H9 (cell line): Measurements from ENCODE around the gene CRACR2B. TPM values are rescaled to one million over a fixed set of nuclear protein-coding genes. Genes with fewer than 3 reads are reported as not detected.

Source experiments
- DNase-seq: peaks from one replicate; pipeline ENCODE4 v3.0.0-alpha.2; 2017
- H2AFZ ChIP-seq: one replicate; pipeline ENCODE4 v1.6.1; 2013; ENCODE audit warnings: mild to moderate bottlenecking, low read length, control low read depth, moderate library complexity
- H2AK5ac ChIP-seq: 2 replicates; pipeline ENCODE4 v1.6.1; 2013; ENCODE audit warnings: low read length, control low read depth, mixed read lengths; ENCODE audit not compliant: insufficient read length
- H2BK120ac ChIP-seq: one replicate; pipeline ENCODE4 v1.6.1; 2013; ENCODE audit warnings: low read depth, mild to moderate bottlenecking, low read length, control low read depth, inconsistent platforms; ENCODE audit not compliant: poor library complexity, severe bottlenecking
- H2BK12ac ChIP-seq: 2 replicates; pipeline ENCODE4 v1.6.1; 2013; ENCODE audit warnings: low read length, control low read depth, mixed read lengths, low read depth; ENCODE audit not compliant: insufficient read length
- H2BK15ac ChIP-seq: 2 replicates; pipeline ENCODE4 v1.6.1; 2013; ENCODE audit warnings: low read depth, low read length, control low read depth
- H2BK20ac ChIP-seq: one replicate; pipeline ENCODE4 v1.6.1; 2013; ENCODE audit warnings: low read depth, mild to moderate bottlenecking, low read length, control low read depth, inconsistent platforms; ENCODE audit not compliant: poor library complexity, severe bottlenecking
- H2BK5ac ChIP-seq: 2 replicates; pipeline ENCODE4 v1.6.1; 2013; ENCODE audit warnings: low read length, control low read depth, mixed read lengths; ENCODE audit not compliant: insufficient read length
- H3K14ac ChIP-seq: 2 replicates; pipeline ENCODE4 v1.6.1; 2013; ENCODE audit warnings: low read length, control low read depth; ENCODE audit not compliant: insufficient read depth
- H3K18ac ChIP-seq: 2 replicates; pipeline ENCODE4 v1.6.1; 2013; ENCODE audit warnings: low read depth, mild to moderate bottlenecking, mixed read lengths, low read length, control low read depth; ENCODE audit not compliant: insufficient read length
- H3K23ac ChIP-seq: 2 replicates; pipeline ENCODE4 v1.6.1; 2013; ENCODE audit warnings: low read length, control low read depth, mixed read lengths, low read depth; ENCODE audit not compliant: insufficient read length
- H3K23me2 ChIP-seq: 2 replicates; pipeline ENCODE4 v1.6.1; 2013; ENCODE audit warnings: low read depth, mild to moderate bottlenecking, mixed read lengths, low read length, control low read depth; ENCODE audit not compliant: insufficient read length, poor library complexity, severe bottlenecking
- H3K27ac ChIP-seq: 2 replicates; pipeline ENCODE4 v1.5.1; 2013; ENCODE audit warnings: low read length, control low read depth, mixed read lengths, low read depth; ENCODE audit not compliant: insufficient read length
- H3K27me3 ChIP-seq: 2 replicates; pipeline ENCODE4 v1.6.1; 2013; ENCODE audit warnings: low read length, control low read depth, inconsistent platforms; ENCODE audit not compliant: insufficient read depth
- H3K4ac ChIP-seq: 2 replicates; pipeline ENCODE4 v1.6.1; 2013; ENCODE audit warnings: low read depth, mild to moderate bottlenecking, control low read depth, inconsistent platforms, low read length, moderate library complexity
- H3K4me1 ChIP-seq: 2 replicates; pipeline ENCODE4 v1.6.1; 2013; ENCODE audit warnings: low read length, control low read depth, inconsistent platforms; ENCODE audit not compliant: insufficient read depth
- H3K4me2 ChIP-seq: 2 replicates; pipeline ENCODE4 v1.6.1; 2013; ENCODE audit warnings: low read length, control low read depth, mixed read lengths; ENCODE audit not compliant: insufficient read length, insufficient read depth
- H3K56ac ChIP-seq: 2 replicates; pipeline ENCODE4 v1.6.1; 2013; ENCODE audit warnings: low read depth, mild to moderate bottlenecking, mixed read lengths, low read length, control low read depth; ENCODE audit not compliant: insufficient read length
- H3K79me1 ChIP-seq: 2 replicates; pipeline ENCODE4 v1.6.1; 2013; ENCODE audit warnings: low read depth, mild to moderate bottlenecking, moderate library complexity, low read length, control low read depth, inconsistent platforms; ENCODE audit not compliant: insufficient read depth, poor library complexity, severe bottlenecking
- H3K79me2 ChIP-seq: 2 replicates; pipeline ENCODE4 v1.6.1; 2013; ENCODE audit warnings: low read length, control low read depth, inconsistent platforms; ENCODE audit not compliant: insufficient read depth
- H3K9ac ChIP-seq: 2 replicates; pipeline ENCODE4 v1.6.1; 2013; ENCODE audit warnings: low read length, control low read depth, mixed read lengths; ENCODE audit not compliant: insufficient read length; ENCODE audit errors: extremely low read depth
- H3K9me3 ChIP-seq: one replicate; pipeline ENCODE4 v1.6.1; 2013; ENCODE audit warnings: low read depth, low read length, inconsistent platforms; ENCODE audit not compliant: control insufficient read depth
- H3T11ph ChIP-seq: one replicate; pipeline ENCODE4 v1.6.1; 2013; ENCODE audit warnings: mild to moderate bottlenecking, low read length, control low read depth, inconsistent platforms
- H4K20me1 ChIP-seq: one replicate; pipeline ENCODE4 v1.6.1; 2013; ENCODE audit not compliant: control insufficient read depth, insufficient read length, insufficient read depth
- H4K5ac ChIP-seq: 2 replicates; pipeline ENCODE4 v1.6.1; 2013; ENCODE audit warnings: low read depth, mild to moderate bottlenecking, mixed read lengths, low read length, control low read depth; ENCODE audit not compliant: insufficient read length
- H4K8ac ChIP-seq: replicated peaks from 2 replicates; pipeline ENCODE4 v1.6.1; 2013; ENCODE audit warnings: low read length, control low read depth, mixed read lengths, low read depth; ENCODE audit not compliant: insufficient read length
- H4K91ac ChIP-seq: 2 replicates; pipeline ENCODE4 v1.6.1; 2013; ENCODE audit warnings: low read depth, mild to moderate bottlenecking, moderate library complexity, mixed read lengths, low read length, control low read depth; ENCODE audit not compliant: insufficient read length
- H3K27ac Mint-ChIP-seq, 3 experiments: 2 replicates in 2 of 3; 3 replicates in 1 of 3; pipeline ENCODE4 v1.8.0; 2020 to 2021; ENCODE audit warnings: mixed read lengths in 3 of 3, mild to moderate bottlenecking in 1 of 3, moderate library complexity in 1 of 3
- H3K27me3 Mint-ChIP-seq: 2 replicates; pipeline ENCODE4 v1.8.0; 2021; ENCODE audit warnings: low read depth, mild to moderate bottlenecking, moderate library complexity, mixed read lengths
- H3K36me3 Mint-ChIP-seq, 3 experiments: 2 replicates in 2 of 3; 3 replicates in 1 of 3; pipeline ENCODE4 v1.8.0; 2020 to 2021; ENCODE audit warnings: low read depth in 3 of 3, mixed read lengths in 3 of 3; ENCODE audit not compliant: insufficient read depth in 1 of 3
- H3K4me1 Mint-ChIP-seq, 2 experiments: 2 replicates each; pipeline ENCODE4 v1.8.0; 2020; ENCODE audit warnings: mixed read lengths in 2 of 2
- H3K4me3 Mint-ChIP-seq, 2 experiments: 2 replicates in 1 of 2; 3 replicates in 1 of 2; pipeline ENCODE4 v1.8.0; 2020 to 2021; ENCODE audit warnings: mild to moderate bottlenecking in 2 of 2, mixed read lengths in 2 of 2, moderate library complexity in 1 of 2
- H3K9me3 Mint-ChIP-seq, 2 experiments: 2 replicates in 1 of 2; 3 replicates in 1 of 2; pipeline ENCODE4 v1.8.0; 2020; ENCODE audit warnings: mild to moderate bottlenecking in 2 of 2, mixed read lengths in 2 of 2, moderate library complexity in 1 of 2
- WGBS: extraction: QIAGEN DNeasy Blood & Tissue Kit; methylation state at CpG from one replicate; pipeline ENCODE4 v1.1.7; 2013; ENCODE audit warnings: missing lambda C conversion rate, low lambda C conversion rate, mixed read lengths; ENCODE audit not compliant: insufficient read length; ENCODE audit errors: extremely low coverage; 5-methylcytosine and 5-hydroxymethylcytosine counted together
- total RNA-seq: library from RNA; stranded (reverse); gene quantifications from 2 replicates; pipeline ENCODE4 v1.2.1, GENCODE V29; 2021
- TF ChIP-seq, protein P1 (sequence below): fragments of 200-600 bp; sonication (generic); conservative IDR thresholded peaks from 3 replicates; pipeline ENCODE4 v1.8.0; 2021; ENCODE audit warnings: antibody characterized with exemption, mild to moderate bottlenecking

The CRACR2B gene
- total RNA-seq, 1 experiment from 2014 or later: 29.0 TPM

DNA sequence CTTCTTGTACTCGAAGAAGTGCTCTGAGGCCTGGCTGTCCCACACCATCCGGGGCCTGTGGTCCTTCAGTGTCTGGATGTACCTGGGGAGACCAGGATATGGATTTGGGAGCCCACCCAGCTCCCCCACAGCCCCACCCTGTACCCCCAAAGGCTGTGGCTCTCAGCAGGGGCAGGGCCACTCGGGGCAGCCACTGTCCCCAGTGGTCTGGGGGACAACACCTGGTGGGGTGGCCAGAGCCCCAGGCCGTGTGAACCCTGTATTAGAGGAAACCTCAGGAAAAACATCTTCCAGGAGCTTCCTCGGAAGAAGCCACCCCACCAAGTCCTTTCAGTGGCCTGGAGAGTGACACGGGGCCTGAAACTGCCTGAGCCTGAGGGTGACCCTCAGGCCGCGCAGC, 42.7 kb downstream of the CRACR2B start:
- no peak overlapping the region for H2AK5ac ChIP-seq
- H3K9me3 ChIP-seq: no peaks in the 10 kb centered on the region
- no peaks in the 10 kb centered on the region for H3K23me2 ChIP-seq
- H2BK15ac ChIP-seq: no peak overlapping the region
- no peaks in the 10 kb centered on the region for H3K27me3 ChIP-seq
- H3T11ph ChIP-seq: no peak overlapping the region
- no peak overlapping the region for H2BK12ac ChIP-seq
- H4K5ac ChIP-seq: no peak overlapping the region
- Mint-ChIP-seq H3K4me3 (no peak overlapping the region), H3K27ac (0 out of 7 replicates have a peak overlapping the region, but pooled peaks of 1 of the 3 experiments have one; percentile 68), H3K9me3 (no peaks in the 10 kb centered on the region), H3K4me1 (peaks cover 4 to 7% of the 10 kb centered on the region in 2 experiments), H3K36me3 (peaks cover 10 to 38% (median 33%) of the 10 kb centered on the region in 3 experiments), H3K27me3 (peaks cover 3% of the 10 kb centered on the region; the same call in 1 of the 2 replicates)
- no peak overlapping the region for H3K4me2 ChIP-seq
- no peak overlapping the region for H2BK5ac ChIP-seq
- no CpG with 5 or more reads among the region's 8 CpGs for WGBS
- DNase-seq: no peak
- no peak overlapping the region for H3K9ac ChIP-seq
- no peak overlapping the region for H2BK20ac ChIP-seq
- H3K4ac ChIP-seq: no peak overlapping the region
- no peak overlapping the region for H2BK120ac ChIP-seq
- H2AFZ ChIP-seq: no peak overlapping the region
- no peak overlapping the region for H3K18ac ChIP-seq
- no peaks in the 10 kb centered on the region for H4K20me1 ChIP-seq
- H3K27ac ChIP-seq: no peak overlapping the region
- no peak overlapping the region for H4K91ac ChIP-seq
- H3K23ac ChIP-seq: no peak overlapping the region
- no peak overlapping the region for H3K56ac ChIP-seq
- H3K79me1 ChIP-seq: no peaks in the 10 kb centered on the region
- H3K4me1 ChIP-seq: no peaks in the 10 kb centered on the region
- no peak overlapping the region for H4K8ac ChIP-seq
- H3K79me2 ChIP-seq: no peaks in the 10 kb centered on the region
- TF ChIP-seq, protein P1, sequence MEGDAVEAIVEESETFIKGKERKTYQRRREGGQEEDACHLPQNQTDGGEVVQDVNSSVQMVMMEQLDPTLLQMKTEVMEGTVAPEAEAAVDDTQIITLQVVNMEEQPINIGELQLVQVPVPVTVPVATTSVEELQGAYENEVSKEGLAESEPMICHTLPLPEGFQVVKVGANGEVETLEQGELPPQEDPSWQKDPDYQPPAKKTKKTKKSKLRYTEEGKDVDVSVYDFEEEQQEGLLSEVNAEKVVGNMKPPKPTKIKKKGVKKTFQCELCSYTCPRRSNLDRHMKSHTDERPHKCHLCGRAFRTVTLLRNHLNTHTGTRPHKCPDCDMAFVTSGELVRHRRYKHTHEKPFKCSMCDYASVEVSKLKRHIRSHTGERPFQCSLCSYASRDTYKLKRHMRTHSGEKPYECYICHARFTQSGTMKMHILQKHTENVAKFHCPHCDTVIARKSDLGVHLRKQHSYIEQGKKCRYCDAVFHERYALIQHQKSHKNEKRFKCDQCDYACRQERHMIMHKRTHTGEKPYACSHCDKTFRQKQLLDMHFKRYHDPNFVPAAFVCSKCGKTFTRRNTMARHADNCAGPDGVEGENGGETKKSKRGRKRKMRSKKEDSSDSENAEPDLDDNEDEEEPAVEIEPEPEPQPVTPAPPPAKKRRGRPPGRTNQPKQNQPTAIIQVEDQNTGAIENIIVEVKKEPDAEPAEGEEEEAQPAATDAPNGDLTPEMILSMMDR: 0 out of 3 replicates have a peak, but pooled peaks have one; percentile 6
- H3K14ac ChIP-seq: no peak overlapping the region
